GM19324 (cell line): Measurements from ENCODE around the gene RIOX2.

ENCODE experiments used
- ATAC-seq: cut with Tn5 transposase; IDR thresholded peaks from one replicate; pipeline ENCODE4 v1.9.1; 2021; ENCODE audit warnings: mild to moderate bottlenecking, moderate library complexity; ENCODE audit not compliant: unreplicated experiment, low FRiP score

The RIOX2 gene

GRCh38 chr3:97991293-97991682 is 19.1 kb upstream of the RIOX2 start:
- ATAC-seq = no peak

- ATAC-seq = no peak
Measured at GRCh38 chr3:97990624-97991292, 18.5 kb upstream of the RIOX2 start.

- ATAC-seq = no peak
Measured at GRCh38 chr3:97988784-97989568, 16.7 kb upstream of the RIOX2 start.

- ATAC-seq = no peak
Measured at GRCh38 chr3:97987306-97987705, 15.1 kb upstream of the RIOX2 start.

GRCh38 chr3:97983933-97984491 is 11.8 kb upstream of the RIOX2 start:
- no peak for ATAC-seq

- no peak for ATAC-seq
Measured at GRCh38 chr3:97981886-97982285, 9.7 kb upstream of the RIOX2 start.

- no peak for ATAC-seq
Measured at GRCh38 chr3:97979610-97980009, 7.4 kb upstream of the RIOX2 start.

- no peak for ATAC-seq
Measured at GRCh38 chr3:97975466-97975865, 3.2 kb upstream of the RIOX2 start.

- ATAC-seq = no peak
Measured at GRCh38 chr3:97974996-97975395, 2.8 kb upstream of the RIOX2 start.

GRCh38 chr3:97972976-97973375 is 745 bp upstream of the RIOX2 start:
- no peak for ATAC-seq

GRCh38 chr3:97970956-97971620 is 1.1 kb downstream of the RIOX2 start:
- no peak for ATAC-seq

- no peak for ATAC-seq
Measured at GRCh38 chr3:97970156-97970555, 2.1 kb downstream of the RIOX2 start.

- no peak for ATAC-seq
Measured at GRCh38 chr3:97969541-97969940, 2.7 kb downstream of the RIOX2 start.

- no peak for ATAC-seq
Measured at GRCh38 chr3:97968376-97968775, 3.9 kb downstream of the RIOX2 start.

- ATAC-seq = no peak
Measured at GRCh38 chr3:97967966-97968365, 4.3 kb downstream of the RIOX2 start.

- no peak for ATAC-seq
Measured at GRCh38 chr3:97960993-97961766, 11.1 kb downstream of the RIOX2 start.

GRCh38 chr3:97960551-97960950 is 11.7 kb downstream of the RIOX2 start:
- no peak for ATAC-seq

GRCh38 chr3:97959872-97960271 is 12.4 kb downstream of the RIOX2 start:
- no peak for ATAC-seq

GRCh38 chr3:97958796-97959195 is 13.4 kb downstream of the RIOX2 start:
- no peak for ATAC-seq

GRCh38 chr3:97958396-97958795 is 13.8 kb downstream of the RIOX2 start:
- no peak for ATAC-seq
